Measurements from ENCODE around the gene GPR63.

The GPR63 gene

DNA sequence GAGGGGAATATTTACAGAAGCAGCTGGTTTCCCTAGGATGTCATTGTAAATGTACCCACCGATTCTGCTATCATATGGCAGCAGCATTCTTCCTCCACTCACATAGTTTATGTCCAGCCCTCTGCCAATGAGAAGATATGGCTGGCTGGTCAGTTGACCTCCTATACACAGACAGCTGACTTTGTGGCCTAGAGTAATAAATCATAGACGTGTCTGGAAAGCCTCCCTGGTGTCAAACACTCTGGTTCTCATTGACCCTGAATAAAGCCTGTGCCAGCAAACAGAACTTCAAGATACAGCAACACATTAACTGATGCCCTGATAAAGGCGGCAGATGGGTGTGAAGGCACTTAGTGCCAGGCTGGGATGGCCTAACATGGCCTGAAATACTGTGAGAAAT lies 52.6 kb downstream of the GPR63 start:
- TF ChIP-seq POLR2AphosphoS5 (IDR thresholded peaks at IDR 0.05; ENCODE audit: low read depth, low read length) (no peak), TAF1 (IDR thresholded peaks at IDR 0.05; ENCODE audit: borderline replicate concordance, insufficient read depth, low read length) (no peak), SIN3A (IDR thresholded peaks at IDR 0.05; ENCODE audit: borderline replicate concordance, insufficient read depth, low read length) (no peak), FOXP2 (optimal IDR thresholded peaks at IDR 0.05; ENCODE audit: borderline replicate concordance, extremely low read depth, extremely low read length, insufficient read depth) (no peak)
- TF ChIP-seq, protein P1, sequence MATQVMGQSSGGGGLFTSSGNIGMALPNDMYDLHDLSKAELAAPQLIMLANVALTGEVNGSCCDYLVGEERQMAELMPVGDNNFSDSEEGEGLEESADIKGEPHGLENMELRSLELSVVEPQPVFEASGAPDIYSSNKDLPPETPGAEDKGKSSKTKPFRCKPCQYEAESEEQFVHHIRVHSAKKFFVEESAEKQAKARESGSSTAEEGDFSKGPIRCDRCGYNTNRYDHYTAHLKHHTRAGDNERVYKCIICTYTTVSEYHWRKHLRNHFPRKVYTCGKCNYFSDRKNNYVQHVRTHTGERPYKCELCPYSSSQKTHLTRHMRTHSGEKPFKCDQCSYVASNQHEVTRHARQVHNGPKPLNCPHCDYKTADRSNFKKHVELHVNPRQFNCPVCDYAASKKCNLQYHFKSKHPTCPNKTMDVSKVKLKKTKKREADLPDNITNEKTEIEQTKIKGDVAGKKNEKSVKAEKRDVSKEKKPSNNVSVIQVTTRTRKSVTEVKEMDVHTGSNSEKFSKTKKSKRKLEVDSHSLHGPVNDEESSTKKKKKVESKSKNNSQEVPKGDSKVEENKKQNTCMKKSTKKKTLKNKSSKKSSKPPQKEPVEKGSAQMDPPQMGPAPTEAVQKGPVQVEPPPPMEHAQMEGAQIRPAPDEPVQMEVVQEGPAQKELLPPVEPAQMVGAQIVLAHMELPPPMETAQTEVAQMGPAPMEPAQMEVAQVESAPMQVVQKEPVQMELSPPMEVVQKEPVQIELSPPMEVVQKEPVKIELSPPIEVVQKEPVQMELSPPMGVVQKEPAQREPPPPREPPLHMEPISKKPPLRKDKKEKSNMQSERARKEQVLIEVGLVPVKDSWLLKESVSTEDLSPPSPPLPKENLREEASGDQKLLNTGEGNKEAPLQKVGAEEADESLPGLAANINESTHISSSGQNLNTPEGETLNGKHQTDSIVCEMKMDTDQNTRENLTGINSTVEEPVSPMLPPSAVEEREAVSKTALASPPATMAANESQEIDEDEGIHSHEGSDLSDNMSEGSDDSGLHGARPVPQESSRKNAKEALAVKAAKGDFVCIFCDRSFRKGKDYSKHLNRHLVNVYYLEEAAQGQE (IDR thresholded peaks at IDR 0.05; ENCODE audit: insufficient read depth in 1 of 2, low read depth in 2 of 2, low read length in 2 of 2) = no peak

DNA sequence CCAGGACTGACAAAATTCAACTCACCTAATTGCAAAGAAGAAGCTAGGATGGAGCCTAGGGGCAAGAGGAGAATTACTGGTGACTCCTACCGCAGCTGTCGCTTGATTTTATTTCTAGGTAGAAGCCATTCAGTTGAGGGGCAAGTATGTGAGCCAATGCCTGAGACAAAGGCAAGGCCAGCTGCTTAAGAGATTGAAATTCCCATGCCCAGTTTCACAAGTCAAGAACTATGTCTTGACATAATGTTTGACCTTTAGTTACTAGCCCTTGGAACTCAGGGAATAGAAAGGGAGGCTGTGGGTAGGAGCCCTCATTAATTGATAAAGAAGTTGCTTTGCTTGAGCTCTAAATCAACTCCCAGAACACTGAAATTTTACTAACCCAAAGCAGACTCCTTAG lies 54.0 kb downstream of the GPR63 start:
- TF ChIP-seq TAF1 (IDR thresholded peaks at IDR 0.05; ENCODE audit: borderline replicate concordance, insufficient read depth, low read length) (no peak), SIN3A (IDR thresholded peaks at IDR 0.05; ENCODE audit: borderline replicate concordance, insufficient read depth, low read length) (no peak), FOXP2 (optimal IDR thresholded peaks at IDR 0.05; ENCODE audit: borderline replicate concordance, extremely low read depth, extremely low read length, insufficient read depth) (no peak), POLR2AphosphoS5 (IDR thresholded peaks at IDR 0.05; ENCODE audit: low read depth, low read length) (no peak)
- TF ChIP-seq, protein P1 (IDR thresholded peaks at IDR 0.05; ENCODE audit: insufficient read depth in 1 of 2, low read depth in 2 of 2, low read length in 2 of 2) = no peak

DNA sequence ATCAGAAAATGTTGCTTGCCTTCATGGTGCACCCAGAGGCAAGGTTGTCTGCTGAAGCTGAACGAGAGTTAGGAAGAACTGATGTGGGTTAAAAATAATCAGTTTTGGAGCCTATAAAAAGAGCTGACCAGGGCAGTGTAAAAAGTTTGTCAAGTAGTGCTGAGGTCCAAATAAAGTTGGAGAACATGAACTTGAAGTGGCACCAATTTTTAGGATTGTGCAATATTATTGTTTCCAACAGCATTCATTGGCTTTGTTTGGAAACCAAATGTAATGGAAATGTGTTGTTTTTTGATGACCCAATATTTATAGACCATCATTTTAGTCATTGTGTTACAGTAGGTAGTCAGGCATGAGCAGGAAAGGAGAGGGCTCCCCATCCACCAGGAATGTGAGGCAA lies 55.7 kb downstream of the GPR63 start:
- TF ChIP-seq TAF1 (IDR thresholded peaks at IDR 0.05; ENCODE audit: borderline replicate concordance, insufficient read depth, low read length) = no peak

DNA sequence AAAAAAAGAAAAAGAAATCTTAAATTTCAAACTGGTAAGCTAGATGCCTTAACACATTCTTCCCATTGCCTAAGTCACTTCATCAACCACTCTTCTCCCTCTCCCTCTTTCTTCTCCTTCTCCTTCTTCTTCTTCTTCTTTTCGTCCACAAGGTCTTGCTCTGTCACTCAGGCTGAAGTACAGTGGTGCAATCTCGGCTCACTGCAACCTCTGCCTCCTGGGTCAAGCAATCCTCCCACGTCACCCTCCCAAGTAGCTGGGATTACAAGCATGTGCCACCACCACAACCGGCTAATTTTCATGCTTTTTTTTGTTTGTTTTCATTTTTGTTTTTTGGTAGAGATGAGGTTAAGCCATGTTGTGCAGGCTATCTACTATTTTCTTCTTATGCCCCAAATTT lies 60.2 kb downstream of the GPR63 start:
- TF ChIP-seq SIN3A (IDR thresholded peaks at IDR 0.05; ENCODE audit: borderline replicate concordance, insufficient read depth, low read length) = no peak
- TF ChIP-seq, protein P1 (IDR thresholded peaks at IDR 0.05; ENCODE audit: insufficient read depth in 1 of 2, low read depth in 2 of 2, low read length in 2 of 2) = no peak
- TF ChIP-seq TAF1 (IDR thresholded peaks at IDR 0.05; ENCODE audit: borderline replicate concordance, insufficient read depth, low read length) = no peak
- no peak for TF ChIP-seq POLR2AphosphoS5 (IDR thresholded peaks at IDR 0.05; ENCODE audit: low read depth, low read length)

DNA sequence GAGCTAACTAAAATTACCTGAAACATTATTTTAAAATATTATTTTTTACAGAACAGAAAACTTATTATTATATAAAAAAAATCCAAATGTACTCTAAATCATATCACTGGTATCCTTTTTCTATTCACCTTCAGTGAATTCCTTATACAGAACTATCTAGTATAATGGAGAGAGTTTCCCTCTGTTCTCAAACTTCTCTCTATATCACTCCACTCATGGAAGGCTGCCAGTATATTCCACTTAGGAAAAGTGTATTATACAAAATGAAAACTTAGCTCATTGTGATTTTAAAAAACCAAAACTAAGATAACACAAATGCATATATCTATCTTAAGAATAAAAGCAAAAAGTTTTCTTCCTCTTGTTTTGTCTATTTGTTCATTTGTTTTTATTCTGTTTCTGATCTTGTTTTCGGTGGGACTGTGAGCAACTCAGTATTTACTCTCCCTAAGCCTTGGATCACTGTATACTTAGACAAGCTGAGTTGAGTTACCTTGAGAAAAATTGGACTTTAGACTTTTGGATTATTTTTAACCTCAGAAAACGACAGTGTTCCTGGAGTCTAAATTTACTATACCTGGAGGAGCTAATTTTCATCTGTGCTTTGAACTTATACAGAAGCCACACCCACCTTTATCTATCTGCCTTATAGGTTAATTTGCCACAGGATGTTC lies 61.4 kb downstream of the GPR63 start:
- TF ChIP-seq POLR2AphosphoS5 (IDR thresholded peaks at IDR 0.05; ENCODE audit: low read depth, low read length) (no peak), TAF1 (IDR thresholded peaks at IDR 0.05; ENCODE audit: borderline replicate concordance, insufficient read depth, low read length) (no peak), FOXP2 (optimal IDR thresholded peaks at IDR 0.05; ENCODE audit: borderline replicate concordance, extremely low read depth, extremely low read length, insufficient read depth) (no peak), SIN3A (IDR thresholded peaks at IDR 0.05; ENCODE audit: borderline replicate concordance, insufficient read depth, low read length) (no peak)
- TF ChIP-seq, protein P1 (IDR thresholded peaks at IDR 0.05; ENCODE audit: insufficient read depth in 1 of 2, low read depth in 2 of 2, low read length in 2 of 2) = no peak

Measured in PFSK-1 (cell line).